Brain pericyte (primary cell): ENCODE results near the gene MYRFL.
"Not testable (repeated sequence)": the region's sequence is repeated elsewhere in the genome, so short reads cannot be mapped to it uniquely, and the experiment has no call there.

Source experiments
- DNase-seq: peaks from one replicate; pipeline ENCODE4 v3.0.0-alpha.2; 2012; ENCODE audit warnings: low read depth, low spot score

Gene MYRFL

GRCh38 chr12:69843608-69844007, 18.6 kb downstream of the MYRFL start:
- DNase-seq = no peak

GRCh38 chr12:69844416-69844815, 19.4 kb downstream of the MYRFL start:
- DNase-seq = no peak

GRCh38 chr12:69844836-69845235, 19.8 kb downstream of the MYRFL start:
- no peak for DNase-seq

- DNase-seq = no peak
These were observed 21.9 kb downstream of the MYRFL start for GRCh38 chr12:69846976-69847375.

- DNase-seq = no peak
These were observed 26.9 kb downstream of the MYRFL start for GRCh38 chr12:69851976-69852375.

GRCh38 chr12:69853176-69853961, 28.3 kb downstream of the MYRFL start:
- DNase-seq = not testable (repeated sequence)

GRCh38 chr12:69866698-69867097, 41.7 kb downstream of the MYRFL start:
- DNase-seq = no peak

- no peak for DNase-seq
These were observed 43.7 kb downstream of the MYRFL start for GRCh38 chr12:69868695-69869094.

- no peak for DNase-seq
These were observed 47.8 kb downstream of the MYRFL start for GRCh38 chr12:69872804-69873203.

- no peak for DNase-seq
These were observed 48.4 kb downstream of the MYRFL start for GRCh38 chr12:69873429-69873828.

GRCh38 chr12:69874606-69875005, 49.6 kb downstream of the MYRFL start:
- no peak for DNase-seq

GRCh38 chr12:69875416-69875935, 50.4 kb downstream of the MYRFL start:
- DNase-seq = no peak

- DNase-seq = no peak
These were observed 54.3 kb downstream of the MYRFL start for GRCh38 chr12:69879007-69879960.

GRCh38 chr12:69880571-69880970, 55.5 kb downstream of the MYRFL start:
- no peak for DNase-seq

GRCh38 chr12:69881771-69882170, 56.7 kb downstream of the MYRFL start:
- DNase-seq = no peak

GRCh38 chr12:69884386-69884785, 59.4 kb downstream of the MYRFL start:
- no peak for DNase-seq

GRCh38 chr12:69885658-69886057, 60.6 kb downstream of the MYRFL start:
- no peak for DNase-seq

- no peak for DNase-seq
These were observed 61.1 kb downstream of the MYRFL start for GRCh38 chr12:69886109-69886508.

GRCh38 chr12:69886715-69887114, 61.7 kb downstream of the MYRFL start:
- DNase-seq = no peak

GRCh38 chr12:69888901-69889300, 63.9 kb downstream of the MYRFL start:
- no peak for DNase-seq

- no peak for DNase-seq
These were observed 69.9 kb downstream of the MYRFL start for GRCh38 chr12:69894800-69895383.
